Measurements from ENCODE around the gene NUP62CL. TPM values are rescaled to one million over a fixed set of nuclear protein-coding genes. Genes with fewer than 3 reads are reported as not detected.

The NUP62CL gene
- total and polyA plus RNA-seq, 4 donors = 0.97 to 6.8 (median 2.6) TPM

DNA sequence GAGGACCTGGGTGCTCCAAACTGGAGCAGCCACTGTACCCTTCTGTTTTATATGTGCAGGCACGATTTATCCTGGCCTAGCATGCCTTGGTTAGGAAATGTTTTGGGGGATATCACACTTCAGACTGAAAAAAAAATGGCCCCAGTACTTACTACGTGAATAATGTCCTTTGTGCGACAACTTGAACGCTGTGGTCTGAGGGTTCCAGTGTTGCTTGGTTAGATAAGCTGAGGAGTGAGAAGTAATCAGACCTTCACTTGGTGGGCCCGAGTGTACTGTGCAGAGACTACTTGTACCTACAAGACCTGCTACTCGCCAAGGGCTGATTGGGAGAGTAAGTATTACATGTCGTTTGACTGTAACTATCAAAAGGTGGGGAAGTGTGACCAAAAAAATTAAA, 856 bp upstream of the NUP62CL start (continued):
- TF ChIP-seq ZBTB33 (IDR thresholded peaks at IDR 0.05) (no peak), TAF1 (conservative IDR thresholded peaks at IDR 0.05) (no peak), EGR1 (IDR thresholded peaks at IDR 0.05; ENCODE audit: low read depth in 2 of 2) (no peak), JUND (IDR thresholded peaks at IDR 0.05) (no peak), NR2F2 (IDR thresholded peaks at IDR 0.05) (no peak), HNF4G (IDR thresholded peaks at IDR 0.05) (no peak), YY1 (IDR thresholded peaks at IDR 0.05) (no peak), ATF3 (IDR thresholded peaks at IDR 0.05) (no peak), FOXA2 (IDR thresholded peaks at IDR 0.05) (no peak), HNF4A (conservative IDR thresholded peaks at IDR 0.05) (no peak)

DNA sequence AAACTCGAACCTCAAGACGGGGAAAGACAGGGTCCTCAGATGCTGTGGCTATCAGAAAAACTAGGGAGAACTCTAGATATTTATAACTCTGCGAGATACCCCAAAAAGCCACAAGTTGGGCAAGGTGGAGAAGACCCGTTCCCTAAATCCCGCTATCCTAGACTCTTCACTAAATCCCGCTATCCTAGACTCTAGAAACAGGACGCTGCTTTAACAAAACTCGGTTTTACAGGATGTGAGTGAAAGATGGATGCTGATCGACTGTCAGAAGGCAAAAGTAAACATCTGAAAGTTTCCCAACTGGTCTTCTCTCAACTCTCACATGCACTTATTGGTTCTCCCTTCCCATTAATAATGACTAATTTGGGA, 448 bp upstream of the NUP62CL start:
- Histone ChIP-seq H3K4me3 (ENCODE audit: low read depth in 1 of 3, low read length in 3 of 3) (no peak overlapping the region), H3K9me3 (ENCODE audit: control insufficient read depth in 4 of 4, low read length in 3 of 4) (no peaks in the 10 kb centered on the region), H3K27me3 (ENCODE audit: control insufficient read depth in 4 of 4, insufficient read depth in 4 of 4, low read length in 3 of 4) (no peaks in the 10 kb centered on the region), H3K9ac (ENCODE audit: low read depth in 1 of 2, low read length in 2 of 2) (no peak overlapping the region), H3K27ac (ENCODE audit: low read depth in 1 of 2, low read length in 2 of 2) (no peak overlapping the region), H3K36me3 (ENCODE audit: control insufficient read depth in 4 of 4, insufficient read depth in 3 of 4, low read depth in 1 of 4, low read length in 3 of 4) (no peaks in the 10 kb centered on the region), H3K4me1 (ENCODE audit: control insufficient read depth in 4 of 4, insufficient read depth in 4 of 4, low read length in 3 of 4) (no peaks in the 10 kb centered on the region)
- no peak for DNase-seq (ENCODE audit: low spot score)
- 54% methylated on average over 9 of the region's 9 CpGs for WGBS
- no peak for TF ChIP-seq HNF4G (IDR thresholded peaks at IDR 0.05)
- TF ChIP-seq HNF4A (conservative IDR thresholded peaks at IDR 0.05) = no peak
- no peak for TF ChIP-seq TAF1 (conservative IDR thresholded peaks at IDR 0.05)
- TF ChIP-seq FOXA1 (IDR thresholded peaks at IDR 0.05) = no peak
- TF ChIP-seq GABPA (IDR thresholded peaks at IDR 0.05 in 1 of 2, conservative IDR thresholded peaks at IDR 0.05 in 1 of 2) = no peak
- no peak for TF ChIP-seq NR2F2 (IDR thresholded peaks at IDR 0.05)
- no peak for TF ChIP-seq SP1 (IDR thresholded peaks at IDR 0.05)
- TF ChIP-seq CTCF (IDR thresholded peaks at IDR 0.05; ENCODE audit: low read depth, low read length, missing input control) = no peak
- TF ChIP-seq, protein P1, sequence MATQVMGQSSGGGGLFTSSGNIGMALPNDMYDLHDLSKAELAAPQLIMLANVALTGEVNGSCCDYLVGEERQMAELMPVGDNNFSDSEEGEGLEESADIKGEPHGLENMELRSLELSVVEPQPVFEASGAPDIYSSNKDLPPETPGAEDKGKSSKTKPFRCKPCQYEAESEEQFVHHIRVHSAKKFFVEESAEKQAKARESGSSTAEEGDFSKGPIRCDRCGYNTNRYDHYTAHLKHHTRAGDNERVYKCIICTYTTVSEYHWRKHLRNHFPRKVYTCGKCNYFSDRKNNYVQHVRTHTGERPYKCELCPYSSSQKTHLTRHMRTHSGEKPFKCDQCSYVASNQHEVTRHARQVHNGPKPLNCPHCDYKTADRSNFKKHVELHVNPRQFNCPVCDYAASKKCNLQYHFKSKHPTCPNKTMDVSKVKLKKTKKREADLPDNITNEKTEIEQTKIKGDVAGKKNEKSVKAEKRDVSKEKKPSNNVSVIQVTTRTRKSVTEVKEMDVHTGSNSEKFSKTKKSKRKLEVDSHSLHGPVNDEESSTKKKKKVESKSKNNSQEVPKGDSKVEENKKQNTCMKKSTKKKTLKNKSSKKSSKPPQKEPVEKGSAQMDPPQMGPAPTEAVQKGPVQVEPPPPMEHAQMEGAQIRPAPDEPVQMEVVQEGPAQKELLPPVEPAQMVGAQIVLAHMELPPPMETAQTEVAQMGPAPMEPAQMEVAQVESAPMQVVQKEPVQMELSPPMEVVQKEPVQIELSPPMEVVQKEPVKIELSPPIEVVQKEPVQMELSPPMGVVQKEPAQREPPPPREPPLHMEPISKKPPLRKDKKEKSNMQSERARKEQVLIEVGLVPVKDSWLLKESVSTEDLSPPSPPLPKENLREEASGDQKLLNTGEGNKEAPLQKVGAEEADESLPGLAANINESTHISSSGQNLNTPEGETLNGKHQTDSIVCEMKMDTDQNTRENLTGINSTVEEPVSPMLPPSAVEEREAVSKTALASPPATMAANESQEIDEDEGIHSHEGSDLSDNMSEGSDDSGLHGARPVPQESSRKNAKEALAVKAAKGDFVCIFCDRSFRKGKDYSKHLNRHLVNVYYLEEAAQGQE (IDR thresholded peaks at IDR 0.05) = no peak
